ENCODE results near the gene CPNE7. TPM values are rescaled to one million over a fixed set of nuclear protein-coding genes. Genes with fewer than 3 reads are reported as not detected.

Gene CPNE7
- total and polyA plus RNA-seq, 2 donors (not counting 1 experiment from before 2014, with no cell fraction given), result 10.2 to 53.0 TPM

DNA sequence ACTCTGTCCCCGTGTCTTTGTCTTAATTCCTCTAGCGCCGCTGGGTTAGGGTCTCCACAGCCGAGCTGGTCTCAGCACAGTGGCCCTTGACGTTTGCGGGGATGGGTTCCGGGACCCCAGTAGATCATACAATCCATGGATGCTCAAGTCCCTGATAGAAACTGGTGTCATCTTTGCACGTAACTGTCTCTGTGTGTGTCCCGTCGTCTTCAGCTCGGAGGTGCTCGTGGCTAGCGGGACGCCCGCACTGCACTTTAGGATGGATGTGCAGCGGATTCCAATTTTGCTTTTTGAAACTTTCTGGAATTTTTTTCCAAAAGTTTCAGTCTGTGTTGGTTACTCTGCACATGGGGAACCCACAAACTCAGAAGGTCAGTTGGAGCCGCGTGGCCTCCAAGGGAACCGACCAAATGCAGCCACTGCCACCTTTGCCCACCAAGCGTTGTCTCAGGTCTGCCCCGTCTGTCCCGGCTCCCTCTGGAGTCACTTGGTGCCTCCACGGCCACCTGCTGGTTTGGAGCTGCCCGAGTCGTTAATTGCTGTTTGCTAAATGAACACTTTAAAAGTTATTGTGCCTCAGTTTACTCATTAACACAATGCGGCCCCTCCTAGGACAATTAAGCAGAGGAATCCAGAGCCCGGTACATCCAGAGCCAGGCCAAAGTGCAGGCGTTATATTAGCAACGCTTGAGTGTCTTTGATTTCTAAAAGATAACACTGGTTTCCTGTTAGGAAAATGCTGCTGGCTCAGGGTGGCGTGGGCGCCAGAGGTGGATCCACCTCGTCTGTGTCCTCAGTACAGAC lies 32.6 kb downstream of the CPNE7 start:
- no peak for DNase-seq (ENCODE audit: low read depth in 2 of 2)

DNA sequence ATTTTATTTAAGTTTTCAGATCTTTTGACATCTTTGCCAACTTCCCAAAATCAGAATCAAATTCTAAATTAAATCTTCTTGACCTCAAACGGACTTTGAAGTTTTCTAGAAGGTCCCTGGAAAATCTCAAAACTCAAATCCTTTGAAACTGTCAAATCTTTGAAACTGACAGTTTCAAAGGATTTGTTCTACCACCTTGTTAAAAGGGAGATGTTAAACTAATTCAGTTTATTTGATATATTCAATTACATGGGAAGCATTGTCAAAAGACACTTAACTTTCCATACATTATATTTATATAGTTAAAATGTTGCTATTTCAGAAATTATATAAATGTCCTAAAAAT lies 34.5 kb downstream of the CPNE7 start:
- no peak for DNase-seq (ENCODE audit: low read depth in 2 of 2)
- Histone ChIP-seq H3K27ac (ENCODE audit: insufficient read depth, low read length) (no peak overlapping the region), H3K79me2 (ENCODE audit: control insufficient read depth, insufficient read depth, low read length) (no peaks in the 10 kb centered on the region)

More for the DNA sequence above, 32.6 kb downstream of the CPNE7 start:
- Histone ChIP-seq H3K9ac (ENCODE audit: insufficient read depth, low read length) (no peak overlapping the region), H3K36me3 (ENCODE audit: control insufficient read depth, insufficient read depth, low read length) (no peaks in the 10 kb centered on the region), H2AFZ (ENCODE audit: low read length) (no peak overlapping the region), H3K4me2 (ENCODE audit: extremely low read depth, insufficient read depth, low read length) (no peak overlapping the region), H3K4me1 (ENCODE audit: control insufficient read depth, extremely low read depth, insufficient read depth, low read length) (peaks cover under 1% of the 10 kb centered on the region), H3K79me2 (ENCODE audit: control insufficient read depth, insufficient read depth, low read length) (no peaks in the 10 kb centered on the region), H4K20me1 (ENCODE audit: control insufficient read depth, extremely low read depth, insufficient read depth, low read length) (no peaks in the 10 kb centered on the region), H3K9me3 (ENCODE audit: control insufficient read depth, insufficient read depth, low read depth, low read length) (no peaks in the 10 kb centered on the region), H3K27ac (ENCODE audit: insufficient read depth, low read length) (no peak overlapping the region), H3K27me3 (ENCODE audit: control insufficient read depth, insufficient read depth, low read length) (no peaks in the 10 kb centered on the region), H3K4me3 (replicated peaks in 1 of 4; ENCODE audit: control extremely low read depth in 1 of 4, insufficient read depth in 1 of 4, low read depth in 3 of 4, low read length in 4 of 4) (no peak overlapping the region)
- TF ChIP-seq, protein P1, sequence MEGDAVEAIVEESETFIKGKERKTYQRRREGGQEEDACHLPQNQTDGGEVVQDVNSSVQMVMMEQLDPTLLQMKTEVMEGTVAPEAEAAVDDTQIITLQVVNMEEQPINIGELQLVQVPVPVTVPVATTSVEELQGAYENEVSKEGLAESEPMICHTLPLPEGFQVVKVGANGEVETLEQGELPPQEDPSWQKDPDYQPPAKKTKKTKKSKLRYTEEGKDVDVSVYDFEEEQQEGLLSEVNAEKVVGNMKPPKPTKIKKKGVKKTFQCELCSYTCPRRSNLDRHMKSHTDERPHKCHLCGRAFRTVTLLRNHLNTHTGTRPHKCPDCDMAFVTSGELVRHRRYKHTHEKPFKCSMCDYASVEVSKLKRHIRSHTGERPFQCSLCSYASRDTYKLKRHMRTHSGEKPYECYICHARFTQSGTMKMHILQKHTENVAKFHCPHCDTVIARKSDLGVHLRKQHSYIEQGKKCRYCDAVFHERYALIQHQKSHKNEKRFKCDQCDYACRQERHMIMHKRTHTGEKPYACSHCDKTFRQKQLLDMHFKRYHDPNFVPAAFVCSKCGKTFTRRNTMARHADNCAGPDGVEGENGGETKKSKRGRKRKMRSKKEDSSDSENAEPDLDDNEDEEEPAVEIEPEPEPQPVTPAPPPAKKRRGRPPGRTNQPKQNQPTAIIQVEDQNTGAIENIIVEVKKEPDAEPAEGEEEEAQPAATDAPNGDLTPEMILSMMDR (conservative IDR thresholded peaks at IDR 0.05 in 1 of 2, IDR thresholded peaks at IDR 0.05 in 1 of 2; ENCODE audit: low read depth in 1 of 2, low read length in 2 of 2), result no peak
- TF ChIP-seq EZH2 (IDR thresholded peaks at IDR 0.05; ENCODE audit: low read length, missing control alignments), result no peak

GRCh38 chr16:89612415-89613166 lies 37.0 kb downstream of the CPNE7 start:
- no peak overlapping the region for H3K9ac ChIP-seq (ENCODE audit: insufficient read depth, low read length)
- H3K9me3 ChIP-seq (ENCODE audit: control insufficient read depth, insufficient read depth, low read depth, low read length), result no peaks in the 10 kb centered on the region
- no peaks in the 10 kb centered on the region for H3K4me1 ChIP-seq (ENCODE audit: control insufficient read depth, extremely low read depth, insufficient read depth, low read length)
- H3K4me3 ChIP-seq (replicated peaks in 1 of 4; ENCODE audit: control extremely low read depth in 1 of 4, insufficient read depth in 1 of 4, low read depth in 3 of 4, low read length in 4 of 4), result no peak overlapping the region
- no peak for DNase-seq (ENCODE audit: low read depth in 2 of 2)
- TF ChIP-seq, protein P1 (conservative IDR thresholded peaks at IDR 0.05 in 1 of 2, IDR thresholded peaks at IDR 0.05 in 1 of 2; ENCODE audit: low read depth in 1 of 2, low read length in 2 of 2), result no peak
- TF ChIP-seq EZH2 (IDR thresholded peaks at IDR 0.05; ENCODE audit: low read length, missing control alignments), result no peak
- no peaks in the 10 kb centered on the region for H3K79me2 ChIP-seq (ENCODE audit: control insufficient read depth, insufficient read depth, low read length)
- no peak overlapping the region for H2AFZ ChIP-seq (ENCODE audit: low read length)
- no peak overlapping the region for H3K27ac ChIP-seq (ENCODE audit: insufficient read depth, low read length)
- H4K20me1 ChIP-seq (ENCODE audit: control insufficient read depth, extremely low read depth, insufficient read depth, low read length), result no peaks in the 10 kb centered on the region
- no peaks in the 10 kb centered on the region for H3K27me3 ChIP-seq (ENCODE audit: control insufficient read depth, insufficient read depth, low read length)
- no peak overlapping the region for H3K4me2 ChIP-seq (ENCODE audit: extremely low read depth, insufficient read depth, low read length)
- H3K36me3 ChIP-seq (ENCODE audit: control insufficient read depth, insufficient read depth, low read length), result no peaks in the 10 kb centered on the region

More for the DNA sequence above, 34.5 kb downstream of the CPNE7 start:
- no peak overlapping the region for H3K9ac ChIP-seq (ENCODE audit: insufficient read depth, low read length)
- H3K4me2 ChIP-seq (ENCODE audit: extremely low read depth, insufficient read depth, low read length), result no peak overlapping the region
- H3K9me3 ChIP-seq (ENCODE audit: control insufficient read depth, insufficient read depth, low read depth, low read length), result no peaks in the 10 kb centered on the region
- no peaks in the 10 kb centered on the region for H3K4me1 ChIP-seq (ENCODE audit: control insufficient read depth, extremely low read depth, insufficient read depth, low read length)
- no peak overlapping the region for H2AFZ ChIP-seq (ENCODE audit: low read length)
- no peaks in the 10 kb centered on the region for H3K27me3 ChIP-seq (ENCODE audit: control insufficient read depth, insufficient read depth, low read length)
- no peak for TF ChIP-seq EZH2 (IDR thresholded peaks at IDR 0.05; ENCODE audit: low read length, missing control alignments)
- TF ChIP-seq, protein P1 (conservative IDR thresholded peaks at IDR 0.05 in 1 of 2, IDR thresholded peaks at IDR 0.05 in 1 of 2; ENCODE audit: low read depth in 1 of 2, low read length in 2 of 2), result no peak
- no peaks in the 10 kb centered on the region for H3K36me3 ChIP-seq (ENCODE audit: control insufficient read depth, insufficient read depth, low read length)
- H3K4me3 ChIP-seq (replicated peaks in 1 of 4; ENCODE audit: control extremely low read depth in 1 of 4, insufficient read depth in 1 of 4, low read depth in 3 of 4, low read length in 4 of 4), result no peak overlapping the region
- no peaks in the 10 kb centered on the region for H4K20me1 ChIP-seq (ENCODE audit: control insufficient read depth, extremely low read depth, insufficient read depth, low read length)
